HG03342 (cell line): ENCODE measurements around the gene VTI1A.
"Not testable (repeated sequence)": the region's sequence is repeated elsewhere in the genome, so short reads cannot be mapped to it uniquely, and the experiment has no call there.

Experiments used
- ATAC-seq: cut with Tn5 transposase; IDR thresholded peaks from one replicate; pipeline ENCODE4 v1.9.1; 2021; ENCODE audit warnings: mild to moderate bottlenecking, moderate library complexity; ENCODE audit not compliant: unreplicated experiment

VTI1A gene

DNA sequence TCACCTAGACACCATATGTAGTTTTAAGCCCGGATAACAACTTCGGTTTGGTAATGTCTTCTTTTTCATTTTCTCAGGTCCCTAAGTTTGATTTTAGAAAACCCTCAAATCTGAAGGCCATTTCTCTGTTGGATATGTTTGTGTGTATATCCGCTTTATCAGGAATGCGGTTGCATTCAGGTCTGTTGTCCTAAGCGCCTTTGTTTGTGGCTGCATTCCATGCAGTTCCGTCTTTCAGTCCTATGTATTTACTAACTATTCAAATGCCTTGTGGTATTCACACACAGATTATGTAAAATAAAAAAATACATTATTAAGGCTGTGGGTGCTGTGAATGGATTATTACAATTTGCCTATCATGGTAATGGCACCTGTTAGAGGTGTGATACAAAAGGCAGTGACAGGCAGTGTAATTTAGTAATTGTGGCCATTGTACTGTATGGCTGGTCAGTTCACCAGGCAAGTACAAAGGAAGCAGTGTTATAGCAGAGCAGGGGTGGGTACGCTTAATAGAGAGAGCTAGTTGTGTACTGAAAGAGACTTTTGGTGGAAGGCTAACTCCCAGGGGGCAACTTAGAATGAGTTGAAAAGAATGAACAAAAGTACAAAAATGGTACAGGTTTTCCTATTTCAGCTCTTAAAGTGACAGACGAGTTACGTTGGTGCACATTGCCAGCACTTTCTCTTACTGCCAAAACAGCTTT, 136.4 kb downstream of the VTI1A start:
- ATAC-seq = no peak

DNA sequence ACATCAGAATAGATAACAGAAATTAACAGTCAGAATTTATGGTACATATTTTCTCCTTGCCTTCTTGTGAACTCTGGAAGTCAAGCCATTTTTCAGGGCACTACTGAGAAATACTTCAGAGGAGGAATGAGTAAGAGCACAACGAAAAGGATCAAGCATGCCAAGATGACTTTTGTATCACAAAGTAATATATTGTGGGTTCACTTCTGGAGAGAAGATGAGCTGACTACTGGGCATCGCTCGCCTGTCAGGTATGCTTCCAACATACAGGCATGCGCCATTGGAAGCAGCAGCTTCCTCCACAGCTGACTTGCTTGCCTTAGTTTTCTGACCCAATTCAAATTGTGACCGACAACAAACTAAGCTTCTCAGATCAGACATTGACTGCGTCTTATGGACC, 137.3 kb downstream of the VTI1A start:
- ATAC-seq = no peak

DNA sequence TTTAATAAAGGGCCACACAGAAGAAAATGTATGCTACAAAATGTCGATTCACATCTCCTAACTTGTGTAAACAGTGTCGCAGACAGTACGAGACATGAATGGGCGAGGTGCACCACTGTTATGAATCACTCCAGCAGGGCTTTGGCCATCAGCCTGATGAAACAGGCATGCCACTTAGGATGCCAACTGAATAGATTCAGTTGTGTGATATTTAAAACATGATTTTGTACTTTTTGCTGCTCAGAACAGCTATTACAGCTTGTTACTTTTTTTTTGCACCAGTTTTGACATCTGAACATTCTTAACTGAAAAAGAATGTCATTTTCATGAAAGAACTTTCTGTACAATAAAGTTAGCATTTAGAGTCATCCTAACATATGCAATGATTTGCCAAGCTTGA, 138.1 kb downstream of the VTI1A start:
- ATAC-seq = no peak

DNA sequence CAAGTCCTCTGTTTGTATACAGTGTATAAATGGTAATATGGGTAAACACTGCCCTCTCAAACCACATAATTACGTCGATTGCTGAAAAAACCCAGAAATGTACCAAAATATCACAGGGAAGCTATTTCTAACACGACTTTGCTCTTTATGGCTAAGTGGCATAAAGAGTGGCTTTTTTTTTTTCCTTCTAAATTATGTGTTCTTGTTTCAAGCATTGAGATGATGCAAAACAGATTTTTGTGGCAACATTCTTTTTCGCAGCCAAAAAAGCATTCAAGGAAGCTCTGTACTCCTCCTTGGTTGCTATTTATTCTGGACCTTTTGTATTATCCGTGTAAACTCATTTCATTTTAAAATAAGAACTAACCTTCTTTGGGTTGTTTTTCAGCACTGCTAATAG, 138.9 kb downstream of the VTI1A start:
- no peak for ATAC-seq

DNA sequence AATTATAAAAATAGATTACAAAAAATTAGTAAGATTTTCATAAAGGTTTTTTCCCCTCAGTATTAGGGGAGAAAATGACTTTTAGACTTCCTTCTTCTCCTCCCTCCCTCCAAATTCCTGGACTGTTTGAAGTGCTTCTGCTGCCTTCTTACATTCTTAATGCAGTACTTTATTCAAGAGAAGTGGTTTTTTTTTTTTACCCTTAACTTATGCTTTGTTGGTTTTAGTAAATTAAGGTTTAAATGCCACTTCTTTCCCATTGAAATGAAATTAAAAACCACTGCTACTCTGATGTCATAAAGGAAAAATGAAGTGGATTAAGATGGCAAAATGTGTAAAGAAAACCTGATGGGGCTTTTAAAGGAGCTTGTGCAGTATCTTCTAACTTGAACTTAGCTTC, 140.7 kb downstream of the VTI1A start:
- ATAC-seq = no peak

DNA sequence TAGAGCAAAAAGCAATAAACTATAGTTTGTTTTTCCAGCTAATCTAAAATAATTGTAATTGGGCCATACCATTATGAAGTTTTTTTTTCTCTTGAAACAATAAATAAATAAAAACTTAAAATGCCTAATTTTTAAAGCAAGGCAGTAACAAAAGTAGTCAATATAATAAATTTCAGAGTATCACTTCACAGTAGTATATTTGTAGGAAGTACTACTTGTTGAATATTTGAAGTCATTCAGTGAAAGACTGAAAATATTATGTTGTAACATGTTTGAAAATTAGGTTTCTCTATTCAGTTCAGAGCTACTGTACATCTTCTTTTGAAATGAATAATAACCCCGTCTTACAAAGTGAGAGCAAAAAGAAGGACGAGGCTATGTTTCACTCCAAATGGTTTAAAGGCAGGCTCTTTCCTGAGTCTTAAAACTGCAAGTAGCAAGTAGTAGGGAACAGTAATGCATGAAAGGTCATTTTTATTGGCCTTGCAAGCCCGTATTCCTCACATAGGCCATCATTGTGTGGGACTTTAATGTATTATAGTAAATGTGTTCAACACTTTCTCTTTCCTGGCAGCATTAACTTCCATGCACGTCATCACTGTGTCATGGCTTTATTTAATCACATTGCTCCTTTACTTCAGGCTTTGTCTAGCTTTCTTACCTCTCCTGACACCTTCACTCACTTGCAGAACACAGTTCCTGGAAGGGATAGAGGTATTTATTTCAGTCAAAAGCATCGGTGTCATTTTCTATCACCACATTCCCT, 141.4 kb downstream of the VTI1A start:
- ATAC-seq = no peak

DNA sequence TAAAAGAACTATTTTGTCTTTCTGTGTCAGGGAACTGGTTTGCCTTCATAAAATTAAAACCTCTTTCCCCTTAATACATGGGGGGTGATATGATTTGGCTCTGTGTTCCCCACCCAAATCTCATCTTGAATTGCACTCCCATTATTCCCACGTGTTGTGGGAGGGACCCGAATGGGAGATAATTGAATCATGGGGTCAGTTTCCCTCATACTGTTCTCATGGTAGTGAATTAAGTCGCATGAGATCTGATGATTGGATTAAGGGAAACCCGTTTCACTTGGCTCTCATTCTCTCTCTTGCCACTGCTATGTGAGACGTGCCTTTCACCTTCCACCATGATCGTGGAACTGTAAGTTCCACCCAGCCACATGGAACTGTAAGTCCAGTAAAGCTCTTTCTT, 142.1 kb downstream of the VTI1A start:
- ATAC-seq = no peak

DNA sequence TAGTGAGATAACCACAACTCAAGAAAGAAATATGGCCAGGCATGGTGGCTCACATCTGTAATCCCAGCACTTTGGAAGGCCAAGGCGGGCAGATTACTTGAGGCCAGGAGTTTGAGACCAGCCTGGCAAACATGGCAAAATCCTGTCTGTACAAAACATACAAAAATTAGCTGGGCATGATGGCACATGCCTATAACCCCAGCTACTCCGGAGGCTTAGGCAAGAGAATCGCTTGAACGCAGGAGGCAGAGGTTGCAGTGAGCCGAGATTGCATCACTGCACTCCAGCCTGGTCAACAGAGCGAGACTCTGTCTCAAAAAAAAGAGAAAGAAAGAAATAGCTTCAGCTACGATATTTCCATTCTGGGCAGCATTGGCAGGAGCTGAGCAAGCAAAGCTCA, 143.8 kb downstream of the VTI1A start:
- ATAC-seq = not testable (repeated sequence)

DNA sequence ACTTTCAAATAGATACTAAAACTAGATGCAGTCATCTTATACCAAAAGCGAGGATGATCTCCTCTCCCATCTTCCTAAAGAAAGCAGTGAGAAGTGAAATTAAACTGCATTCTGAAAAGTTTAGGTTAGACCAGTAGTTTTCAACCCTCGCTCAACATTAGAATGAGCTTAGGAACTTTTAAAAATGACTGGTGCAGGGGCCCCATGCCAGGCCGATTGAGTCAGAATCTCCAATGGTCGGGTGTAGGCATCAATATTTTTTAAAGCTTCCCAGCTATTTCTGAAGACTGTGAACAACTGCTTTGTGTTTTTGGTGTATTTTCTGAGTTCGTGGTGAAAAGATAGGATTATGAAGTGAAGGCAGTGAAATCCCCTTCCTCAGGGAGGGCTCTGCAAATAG, 146.0 kb downstream of the VTI1A start:
- no peak for ATAC-seq

DNA sequence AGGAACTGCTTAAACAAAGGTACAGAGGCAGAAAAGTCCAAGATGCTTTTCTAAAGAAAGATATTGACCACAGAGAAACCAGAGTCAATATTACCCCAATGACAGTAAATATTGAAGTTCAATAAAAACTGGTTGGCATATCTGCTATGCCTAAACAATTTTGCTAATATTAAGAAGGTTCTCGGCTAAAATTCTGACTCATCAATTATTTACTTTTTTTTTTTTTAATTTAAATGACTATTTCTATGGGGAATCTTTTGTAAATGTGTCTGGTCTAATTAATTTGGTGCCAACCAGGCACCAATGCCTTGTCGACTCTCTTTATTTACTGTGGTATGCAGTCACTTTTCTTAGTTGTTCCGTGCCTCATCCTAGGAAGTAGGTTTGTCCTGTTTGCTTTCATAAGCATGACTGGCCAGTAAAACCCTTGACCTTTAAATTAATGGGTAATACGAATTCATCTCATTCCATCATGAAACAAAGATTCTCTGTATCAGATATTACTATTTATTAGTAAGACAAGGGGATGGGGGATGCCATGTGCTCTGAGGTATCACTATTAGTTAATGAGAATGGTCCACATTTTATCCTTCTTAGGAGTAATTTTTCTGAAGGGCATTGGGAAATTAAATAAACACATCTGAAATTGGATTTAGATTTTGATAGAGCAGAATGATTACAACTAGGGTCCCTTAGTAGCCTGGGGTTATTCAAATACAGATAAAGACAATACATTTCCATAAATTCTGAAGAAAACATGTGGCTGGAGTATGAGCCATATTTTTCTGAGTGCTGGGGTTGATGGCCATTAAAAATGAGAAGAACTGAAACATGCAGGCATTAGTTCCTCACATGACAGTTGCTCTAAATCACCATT, 154.4 kb downstream of the VTI1A start:
- no peak for ATAC-seq

DNA sequence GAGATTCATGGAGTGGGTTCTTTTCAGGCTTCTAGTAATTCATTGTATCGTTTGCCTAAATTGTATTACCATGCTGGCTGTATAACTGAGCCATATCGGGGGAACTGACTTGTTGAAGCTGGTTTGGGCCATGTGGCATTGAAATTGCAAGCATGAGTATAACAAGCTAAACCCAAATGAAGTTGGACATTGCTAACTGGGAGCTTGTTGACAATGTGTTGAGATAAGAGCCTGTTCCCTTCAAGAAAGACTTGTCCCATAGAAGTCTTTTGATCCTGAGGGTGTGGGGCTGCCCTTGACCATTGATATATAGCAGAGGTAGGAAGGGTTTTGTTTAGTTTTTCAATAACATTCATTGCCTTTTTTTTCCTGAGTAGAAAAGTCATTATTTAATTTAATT, 156.0 kb downstream of the VTI1A start:
- no peak for ATAC-seq

DNA sequence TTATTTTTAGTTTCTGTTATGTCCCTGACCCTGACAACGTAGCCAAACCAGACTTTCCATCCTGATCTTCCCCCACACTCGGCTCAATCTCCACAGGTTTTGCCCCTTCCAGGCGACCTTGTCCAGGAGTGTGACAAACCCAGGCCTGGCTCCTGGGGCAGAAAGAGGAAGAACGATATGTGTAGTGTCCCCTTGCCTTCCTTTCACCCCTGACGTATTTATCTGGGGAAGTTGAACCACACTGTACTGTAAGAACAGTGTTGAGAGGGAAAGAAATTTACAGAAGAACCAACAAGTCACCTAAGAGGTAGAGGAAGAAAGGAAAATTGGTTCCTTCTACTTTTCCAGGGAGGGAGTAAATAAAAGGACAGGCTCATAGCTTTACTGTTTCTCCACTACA, 158.0 kb downstream of the VTI1A start:
- ATAC-seq = no peak

DNA sequence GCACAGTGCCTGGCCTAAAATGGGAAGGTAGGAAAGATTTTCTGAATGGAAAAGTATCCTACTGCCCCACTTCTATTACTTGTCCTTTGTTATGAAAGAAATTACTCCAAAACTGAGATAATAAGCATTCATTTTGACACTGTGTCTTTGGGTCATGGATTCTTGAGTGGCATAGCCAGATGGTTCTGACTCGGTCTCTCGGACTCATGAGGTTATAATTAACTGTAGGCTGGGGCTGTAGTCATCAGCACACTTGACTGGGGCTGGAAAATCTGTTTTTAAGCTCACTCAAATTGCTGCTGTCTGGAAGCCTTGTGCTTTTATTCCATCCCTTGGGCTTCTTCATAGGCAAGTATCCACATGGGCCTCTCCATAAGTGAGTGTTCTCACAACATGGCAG, 160.5 kb downstream of the VTI1A start:
- ATAC-seq = no peak

DNA sequence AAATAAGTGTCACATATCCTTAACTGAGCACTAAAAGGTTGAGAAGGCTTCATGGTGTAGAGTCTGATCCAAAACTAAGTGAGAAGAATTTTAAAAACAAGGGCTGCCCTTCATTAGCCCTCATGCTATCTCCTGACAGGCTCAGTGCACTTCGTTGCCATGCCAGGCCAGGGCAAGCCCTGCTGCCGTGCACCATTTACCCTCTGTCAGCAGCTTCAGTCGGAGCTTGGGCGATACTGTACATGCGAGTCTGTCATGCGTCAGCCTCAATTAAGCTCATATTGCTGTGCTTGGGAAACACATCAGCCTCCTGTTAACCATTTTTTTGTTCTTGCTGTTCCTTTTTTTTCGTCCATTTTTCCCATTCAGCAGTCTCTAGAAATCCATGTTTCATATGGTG, 166.6 kb downstream of the VTI1A start:
- ATAC-seq = no peak

DNA sequence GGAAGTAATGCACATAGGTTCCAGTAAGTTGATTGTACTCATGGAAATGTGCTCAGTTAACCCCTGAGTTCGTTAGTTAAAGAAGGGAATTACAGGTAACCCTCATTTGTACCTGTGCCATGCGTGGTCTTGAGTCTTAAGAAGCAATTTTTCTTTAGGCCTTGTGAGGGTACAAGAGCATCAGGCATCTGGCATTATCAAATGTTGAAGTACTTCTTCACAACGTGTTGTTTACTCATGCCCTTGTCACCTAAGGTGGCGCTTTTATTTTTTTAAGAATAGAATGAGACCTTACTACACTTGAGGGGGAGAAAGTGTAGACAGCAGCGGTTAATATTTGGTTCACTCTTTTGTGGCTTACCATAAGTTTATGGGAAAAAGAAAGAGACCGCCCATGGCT, 167.1 kb downstream of the VTI1A start:
- no peak for ATAC-seq

DNA sequence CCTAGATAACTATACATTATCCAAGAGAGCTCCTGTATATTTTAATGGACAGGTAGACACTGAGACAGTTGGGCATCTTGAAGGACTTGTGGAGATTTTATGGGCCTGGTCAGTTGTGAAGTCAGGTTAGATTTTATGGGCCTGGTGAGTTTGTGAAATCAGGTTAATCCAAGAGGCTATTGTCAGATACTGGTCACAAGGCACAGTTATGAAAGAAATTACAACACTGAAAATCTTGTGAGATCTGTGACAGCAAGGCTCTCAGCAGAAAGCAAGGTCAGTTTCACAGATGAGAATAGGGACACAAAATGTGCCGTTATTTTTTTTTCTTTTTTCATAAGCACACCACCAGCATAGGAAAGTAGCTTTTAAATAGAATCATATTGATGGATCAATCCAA, 167.6 kb downstream of the VTI1A start:
- no peak for ATAC-seq

DNA sequence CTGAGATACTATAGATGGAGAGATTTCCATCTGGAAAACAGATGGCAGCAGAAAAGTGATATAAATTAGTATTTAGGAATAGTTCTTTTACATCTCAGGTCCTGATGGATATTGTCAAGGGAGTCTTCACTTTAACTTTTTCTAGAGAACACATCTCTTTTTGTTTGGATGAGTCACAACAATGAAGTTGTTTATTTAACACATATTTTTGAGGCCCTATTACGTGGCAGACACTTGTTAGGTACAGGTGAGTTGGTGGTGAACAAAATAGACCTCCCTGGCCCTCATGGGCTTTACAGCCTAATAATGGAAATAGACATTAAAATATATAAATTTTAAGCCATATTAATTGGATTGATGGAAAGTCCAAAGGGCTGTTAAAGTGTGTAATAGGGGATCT, 168.3 kb downstream of the VTI1A start:
- no peak for ATAC-seq

DNA sequence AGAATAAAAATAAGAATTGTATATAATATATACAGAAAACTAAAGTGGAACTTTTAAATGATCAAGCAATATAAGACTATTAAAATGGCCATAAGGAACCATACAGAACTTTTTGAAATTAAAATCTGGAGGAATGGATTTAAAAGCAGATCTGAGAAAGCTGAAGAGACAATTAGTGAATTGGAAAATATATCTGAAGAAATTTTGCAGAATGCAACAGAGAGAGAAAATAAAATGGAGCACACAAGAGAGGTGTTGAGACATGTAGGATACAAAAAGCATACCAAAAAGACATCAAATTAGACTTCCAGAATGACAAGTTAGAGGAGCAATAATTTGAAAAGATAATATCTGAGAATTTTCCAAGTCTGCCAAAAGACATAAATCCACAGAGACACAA, 169.6 kb downstream of the VTI1A start:
- no peak for ATAC-seq

DNA sequence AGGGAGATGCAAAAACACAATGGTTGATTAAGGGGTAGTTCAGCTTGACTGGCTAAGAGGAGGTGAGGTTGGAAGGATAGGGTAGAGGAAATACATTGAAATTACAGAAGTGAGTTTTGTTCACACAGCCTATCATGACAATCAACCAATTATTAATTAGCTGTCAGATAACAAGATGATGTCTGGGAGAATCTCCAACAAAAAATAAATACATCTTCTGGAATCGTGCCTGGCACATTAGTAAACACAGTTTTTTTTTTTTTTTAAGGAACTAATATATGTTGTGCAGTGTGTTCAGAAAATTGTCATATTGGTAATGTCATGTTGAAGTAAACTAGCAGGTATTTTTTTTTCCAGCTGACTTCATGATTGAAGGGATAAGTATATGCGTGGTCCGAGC, 171.8 kb downstream of the VTI1A start:
- ATAC-seq = no peak

DNA sequence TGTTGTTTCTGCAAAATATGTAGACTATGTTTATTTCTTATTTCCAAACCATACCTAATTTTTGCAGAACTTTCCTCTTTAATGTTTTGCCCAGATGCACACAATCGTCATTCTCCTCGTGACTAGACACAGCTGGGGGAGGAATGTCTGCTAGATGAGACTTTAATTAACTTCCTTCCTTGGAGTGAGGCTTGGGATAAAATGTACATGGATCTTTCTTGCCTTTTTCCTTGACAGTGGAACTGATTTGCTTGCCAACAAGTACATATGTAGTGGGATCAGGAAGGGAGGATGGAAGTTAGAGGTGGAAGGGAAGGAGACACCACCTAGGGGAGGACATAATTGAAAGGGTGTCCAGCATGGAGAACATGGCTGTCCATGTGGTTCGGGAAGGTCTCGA, 172.5 kb downstream of the VTI1A start:
- no peak for ATAC-seq

DNA sequence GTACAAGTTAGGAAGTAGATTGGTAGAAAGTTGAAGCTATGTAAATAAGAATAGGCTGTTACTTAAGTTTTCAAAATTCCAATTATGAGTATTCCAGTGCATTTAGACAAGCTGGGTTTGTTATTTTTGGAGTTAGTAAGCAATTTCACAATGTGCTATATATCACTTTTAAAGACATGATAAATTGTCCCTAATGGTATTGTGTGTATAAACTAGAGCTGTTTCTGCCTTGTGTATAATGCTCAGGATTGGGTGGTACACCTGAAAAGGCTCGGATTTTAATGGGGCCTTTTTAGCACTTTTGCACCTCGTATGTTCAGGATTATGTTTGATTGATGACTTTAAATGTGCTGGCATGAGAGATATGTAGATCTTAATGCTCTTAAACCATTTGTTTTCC, 175.8 kb downstream of the VTI1A start:
- ATAC-seq = no peak

DNA sequence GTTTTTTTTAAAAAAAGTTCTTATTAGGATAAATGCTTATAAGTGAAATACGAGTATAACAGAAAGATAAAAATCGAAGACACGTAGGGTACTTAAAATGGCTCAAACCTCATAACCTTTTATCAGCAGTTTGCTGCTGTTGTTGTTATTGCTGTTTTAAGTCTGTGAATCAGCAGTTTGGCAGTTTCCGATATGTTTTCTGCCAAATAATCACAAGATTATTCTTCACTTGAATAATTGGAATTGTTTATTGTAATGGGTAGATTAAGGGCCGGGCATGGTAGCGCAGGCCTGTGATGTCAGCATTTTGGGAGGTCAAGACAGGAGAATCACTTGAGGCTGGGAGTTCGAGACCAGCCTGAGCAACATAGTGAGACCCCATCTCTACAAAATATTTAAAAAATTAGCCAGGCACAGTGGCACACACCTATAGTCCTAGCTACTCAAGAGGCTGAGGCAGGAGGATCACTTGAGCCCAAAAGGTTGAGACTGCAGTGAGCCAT, 177.6 kb downstream of the VTI1A start:
- ATAC-seq = no peak
